ENCODE data around the gene CSF2.

The CSF2 gene

DNA sequence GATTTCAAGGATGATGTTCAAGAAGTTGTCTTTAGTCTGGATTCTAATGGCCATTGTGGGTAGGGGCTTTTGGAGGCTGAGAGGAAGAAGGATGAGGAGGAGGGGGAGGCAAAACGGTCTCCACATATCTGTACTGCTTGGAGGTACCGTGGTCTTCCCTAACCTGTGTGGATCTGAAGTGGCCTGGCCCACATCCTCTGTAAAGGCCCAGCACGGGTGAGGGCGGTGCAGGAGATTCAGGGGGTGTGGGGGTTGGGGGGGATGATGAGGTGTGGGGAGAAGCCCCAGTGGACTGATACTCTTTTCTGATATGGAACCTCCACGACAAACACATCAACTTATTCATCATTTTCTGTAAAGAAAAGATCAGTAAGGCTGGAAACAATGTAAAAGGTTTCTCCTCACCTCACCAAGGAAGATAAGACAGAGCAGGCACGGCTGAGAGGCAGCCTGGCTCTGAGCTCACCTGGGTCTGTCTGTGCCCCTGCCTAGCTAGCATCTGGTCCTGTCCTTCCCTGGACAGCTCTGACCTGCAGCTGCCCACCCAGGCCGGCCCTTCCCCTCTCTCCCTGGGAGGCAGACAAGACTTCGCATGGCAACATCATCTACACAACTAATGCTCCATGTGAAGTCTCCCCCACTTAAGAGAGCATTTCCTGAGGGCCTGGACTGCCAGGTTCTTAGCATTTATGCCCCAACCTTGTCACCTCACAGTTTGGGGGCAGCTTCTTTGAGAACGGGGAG lies 18.7 kb upstream of the CSF2 start:
- no peak for DNase-seq (ENCODE audit: low read depth)

DNA sequence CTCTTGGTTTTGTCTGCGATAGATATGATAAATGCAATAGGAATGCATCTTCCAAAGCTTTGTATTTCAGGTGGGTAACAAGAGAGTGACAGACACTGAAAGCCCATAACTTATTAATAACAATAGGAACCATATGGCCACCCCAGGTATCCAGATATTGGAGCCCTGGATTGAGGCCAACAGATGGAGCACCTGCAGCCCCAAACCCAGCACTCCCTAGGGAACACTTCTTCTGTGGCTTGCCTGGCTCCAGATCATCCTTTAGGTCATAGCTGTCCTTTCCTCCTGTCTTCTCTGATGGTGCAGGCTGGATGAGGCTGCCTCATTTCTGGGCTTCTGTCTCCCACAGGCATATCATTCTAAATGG lies 18.2 kb upstream of the CSF2 start:
- DNase-seq (ENCODE audit: low read depth): no peak

DNA sequence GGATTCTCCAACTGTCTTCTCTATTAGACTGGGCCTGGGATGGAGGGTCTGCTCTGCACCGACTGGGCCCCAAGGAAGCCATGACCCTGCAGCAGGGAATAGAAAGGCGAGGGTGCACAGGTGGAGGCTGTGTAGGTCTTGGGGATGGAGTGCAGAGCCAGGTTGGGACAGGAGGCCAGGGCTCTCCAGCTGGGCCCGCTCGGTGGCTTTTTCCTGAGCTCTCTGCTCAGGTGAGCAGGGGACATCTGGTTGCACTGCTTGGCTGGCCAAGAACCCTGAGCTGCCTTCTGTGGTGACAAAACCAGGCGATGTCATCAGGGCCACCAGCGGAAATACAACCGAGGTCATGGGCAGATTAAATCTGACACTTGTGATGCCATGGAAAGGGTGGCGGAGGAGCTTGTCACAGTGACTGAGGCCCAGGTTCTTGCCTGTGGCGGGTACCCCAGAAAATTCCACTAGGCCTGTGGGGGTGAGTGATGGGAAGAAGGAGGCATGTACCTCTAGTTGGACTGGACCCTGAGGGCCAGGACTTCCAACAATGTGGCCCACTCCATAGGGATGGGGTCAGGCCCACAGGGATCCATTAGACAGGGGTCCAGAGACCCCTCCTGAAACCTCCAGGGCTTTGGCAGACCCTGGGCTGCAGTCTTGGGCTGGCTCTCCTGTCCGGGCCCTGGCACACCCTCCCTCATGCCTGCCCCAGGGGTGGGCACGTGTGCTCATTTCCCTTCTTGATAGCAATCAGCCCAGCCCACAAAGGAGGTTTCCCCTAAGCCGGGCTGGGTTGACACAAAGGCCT lies 17.6 kb upstream of the CSF2 start:
- DNase-seq (ENCODE audit: low read depth): no peak

GRCh38 chr5:132056610-132057497 lies 16.7 kb upstream of the CSF2 start:
- DNase-seq (ENCODE audit: low read depth): no peak

GRCh38 chr5:132057498-132058255 lies 15.9 kb upstream of the CSF2 start:
- DNase-seq (ENCODE audit: low read depth): no peak

- DNase-seq (ENCODE audit: low read depth): no peak
Observed at GRCh38 chr5:132058646-132059042, 14.9 kb upstream of the CSF2 start.

- no peak for DNase-seq (ENCODE audit: low read depth)
Observed at GRCh38 chr5:132059043-132059695, 14.4 kb upstream of the CSF2 start.

DNA sequence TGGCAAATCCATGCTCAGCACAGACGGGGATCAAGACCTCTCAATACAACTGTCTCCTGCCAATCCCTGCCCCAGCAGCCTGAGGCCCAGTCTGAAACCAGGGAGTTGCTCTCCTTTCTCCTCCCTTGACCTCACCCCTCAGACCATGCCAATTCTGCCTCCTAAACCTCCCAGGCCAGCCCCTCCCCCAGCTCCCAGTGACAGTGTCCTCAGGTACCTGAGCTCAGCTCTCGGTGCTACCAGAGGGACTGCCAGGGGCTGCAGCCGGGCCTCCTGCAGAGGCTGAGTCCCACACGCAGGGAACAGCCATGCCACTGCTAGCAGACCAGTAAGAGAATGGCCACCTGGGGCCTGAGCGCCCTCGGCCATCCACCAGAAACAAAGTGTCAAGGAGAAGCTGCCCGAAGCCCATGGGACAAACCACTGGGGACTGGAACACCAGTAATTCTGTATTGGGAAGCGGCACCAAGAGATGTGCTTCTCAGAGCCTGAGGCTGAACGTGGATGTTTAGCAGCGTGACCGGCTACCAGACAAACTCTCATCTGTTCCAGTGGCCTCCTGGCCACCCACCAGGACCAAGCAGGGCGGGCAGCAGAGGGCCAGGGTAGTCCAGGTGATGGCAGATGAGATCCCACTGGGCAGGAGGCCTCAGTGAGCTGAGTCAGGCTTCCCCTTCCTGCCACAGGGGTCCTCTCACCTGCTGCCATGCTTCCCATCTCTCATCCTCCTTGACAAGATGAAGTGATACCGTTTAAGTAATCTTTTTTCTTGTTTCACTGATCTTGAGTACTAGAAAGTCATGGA lies 13.7 kb upstream of the CSF2 start:
- no peak for DNase-seq (ENCODE audit: low read depth)

DNA sequence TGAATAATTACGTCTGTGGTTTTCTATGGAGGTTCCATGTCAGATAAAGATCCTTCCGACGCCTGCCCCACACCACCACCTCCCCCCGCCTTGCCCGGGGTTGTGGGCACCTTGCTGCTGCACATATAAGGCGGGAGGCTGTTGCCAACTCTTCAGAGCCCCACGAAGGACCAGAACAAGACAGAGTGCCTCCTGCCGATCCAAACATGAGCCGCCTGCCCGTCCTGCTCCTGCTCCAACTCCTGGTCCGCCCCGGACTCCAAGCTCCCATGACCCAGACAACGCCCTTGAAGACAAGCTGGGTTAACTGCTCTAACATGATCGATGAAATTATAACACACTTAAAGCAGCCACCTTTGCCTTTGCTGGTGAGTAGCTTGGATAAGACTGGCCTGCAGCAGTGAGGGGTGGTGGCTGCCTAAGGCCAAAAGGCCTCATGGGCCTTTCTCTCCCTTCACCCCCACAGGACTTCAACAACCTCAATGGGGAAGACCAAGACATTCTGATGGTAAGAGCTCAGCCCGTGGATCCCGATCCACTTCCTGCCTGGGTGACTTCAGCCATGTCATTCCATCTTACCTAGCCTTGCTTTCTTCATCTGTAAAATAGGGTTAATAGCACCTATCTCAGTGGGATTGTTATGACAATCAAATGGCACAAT lies 13.0 kb upstream of the CSF2 start, which contains the start of gene IL3:
IL3 (plus strand) TSS at position 155 of the 661 bp plus-strand sequence; CDS start at position 207, 52 bp downstream.
- no peak for DNase-seq (ENCODE audit: low read depth)

- peak; percentile 25 for DNase-seq (ENCODE audit: low read depth)
Observed at GRCh38 chr5:132063090-132063911, 10.3 kb upstream of the CSF2 start.

- no peak for DNase-seq (ENCODE audit: low read depth)
Observed at GRCh38 chr5:132064140-132064539, 9.4 kb upstream of the CSF2 start.

GRCh38 chr5:132064738-132065331 lies 8.8 kb upstream of the CSF2 start:
- DNase-seq (ENCODE audit: low read depth): peak; percentile 61

DNA sequence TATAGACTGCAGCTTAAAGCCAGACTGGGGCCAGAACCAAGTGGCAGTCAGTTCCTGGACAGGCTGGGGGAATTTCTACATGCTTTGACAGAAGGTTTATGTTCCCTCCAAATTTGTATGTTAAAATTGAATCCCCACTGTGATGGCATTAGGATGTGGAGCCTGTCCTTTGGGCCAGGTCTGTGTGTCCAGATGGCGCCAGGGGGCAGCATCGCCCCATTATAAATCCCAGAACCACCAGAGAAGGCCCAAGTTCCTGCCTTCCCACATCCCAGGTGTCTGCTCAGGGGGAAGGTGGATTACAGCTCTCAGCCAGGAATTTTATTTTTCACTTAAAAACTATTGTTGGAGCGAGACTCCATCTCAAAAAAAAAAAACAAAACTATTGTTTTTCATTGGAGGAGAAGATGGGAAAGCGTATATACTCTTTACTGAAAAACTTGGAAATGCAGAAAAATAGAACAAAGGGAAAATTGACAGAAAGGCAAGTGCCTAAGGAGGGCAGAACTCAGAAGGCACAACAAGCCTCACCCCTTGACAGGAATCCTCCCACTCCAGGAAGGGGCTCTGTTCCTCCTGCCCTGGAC lies 8.1 kb upstream of the CSF2 start:
- peak; percentile 59 for DNase-seq (ENCODE audit: low read depth)

DNA sequence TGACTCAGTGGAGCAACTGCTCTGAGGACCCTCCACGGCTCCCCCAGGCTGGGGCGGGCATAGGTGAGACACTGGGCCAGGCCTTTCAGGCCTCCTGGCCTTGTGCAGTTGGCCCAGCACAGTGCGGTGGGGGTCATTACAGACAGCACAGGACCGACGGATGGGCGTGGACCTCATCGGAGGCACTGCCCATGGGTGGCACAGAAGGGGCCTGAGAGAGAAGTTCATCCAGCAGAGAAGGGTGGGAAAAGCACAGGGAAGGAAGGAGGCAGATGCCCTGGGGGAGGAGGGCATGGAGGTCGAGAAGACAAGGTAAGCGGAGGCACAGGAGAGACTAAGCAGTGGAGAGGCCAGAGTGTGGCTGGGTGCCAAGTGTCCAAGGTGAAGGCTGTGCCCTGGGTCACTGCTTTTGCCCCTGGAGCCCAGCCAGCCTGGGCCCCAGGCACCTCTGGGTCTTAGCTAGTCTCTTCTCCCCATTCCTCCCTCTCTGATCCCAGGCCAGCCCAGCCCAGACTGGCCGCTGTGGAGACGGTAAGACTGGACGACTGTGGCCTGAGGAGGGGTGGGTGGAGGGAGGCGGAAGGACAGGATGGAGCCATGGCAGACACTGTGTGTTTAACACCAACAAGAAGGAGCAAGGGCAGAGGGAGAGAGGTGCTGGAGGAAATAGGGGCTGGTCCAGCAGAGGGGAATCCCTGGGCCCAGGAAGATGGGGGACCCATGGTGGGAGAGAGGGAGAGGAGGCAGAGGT lies 7.5 kb upstream of the CSF2 start:
- DNase-seq (ENCODE audit: low read depth): no peak

- DNase-seq (ENCODE audit: low read depth): no peak
Observed at GRCh38 chr5:132066871-132067270, 6.7 kb upstream of the CSF2 start.

- DNase-seq (ENCODE audit: low read depth): no peak
Observed at GRCh38 chr5:132067451-132067850, 6.1 kb upstream of the CSF2 start.
